Osteoblast (primary cell): Measurements from ENCODE around the gene PIGO. TPM values are rescaled to one million over a fixed set of nuclear protein-coding genes. Genes with fewer than 3 reads are reported as not detected.
A peak's percentile ranks its signal among the peaks of the same experiment; 100 is the strongest.

Experiments
- DNase-seq: peaks from one replicate; pipeline ENCODE4 v3.0.0; 2011; ENCODE audit warnings: low spot score, mixed read lengths; ENCODE audit not compliant: insufficient read length; ENCODE audit errors: missing footprints
- H2AFZ ChIP-seq: 2 replicates; pipeline ENCODE4 v1.6.0; 2011; ENCODE audit warnings: mild to moderate bottlenecking, low read length
- H3K27ac ChIP-seq: 2 replicates; pipeline ENCODE4 v1.5.1; 2011; ENCODE audit warnings: mild to moderate bottlenecking, low read depth, low read length, moderate library complexity
- H3K27me3 ChIP-seq: 2 replicates; pipeline ENCODE4 v1.6.0; 2012; ENCODE audit warnings: mild to moderate bottlenecking, control low read depth, inconsistent platforms, low read length, moderate library complexity; ENCODE audit not compliant: insufficient read depth
- H3K36me3 ChIP-seq: 2 replicates; pipeline ENCODE4 v1.5.1; 2011; ENCODE audit warnings: mild to moderate bottlenecking, low read length, control low read depth, moderate library complexity; ENCODE audit not compliant: insufficient read depth
- H3K4me1 ChIP-seq: 2 replicates; pipeline ENCODE4 v1.5.1; 2011; ENCODE audit warnings: mild to moderate bottlenecking, low read length, control low read depth, moderate library complexity; ENCODE audit not compliant: insufficient read depth
- H3K4me2 ChIP-seq: 2 replicates; pipeline ENCODE4 v1.6.0; 2011; ENCODE audit warnings: mild to moderate bottlenecking, low read length; ENCODE audit not compliant: insufficient read depth
- H3K4me3 ChIP-seq: fragments of 200-600 bp; sonication (generic); 3 replicates; pipeline ENCODE4 v1.5.1; 2012; ENCODE audit warnings: mild to moderate bottlenecking, low read length, inconsistent platforms; ENCODE audit not compliant: insufficient read depth
- H3K79me2 ChIP-seq: 2 replicates; pipeline ENCODE4 v1.6.0; 2012; ENCODE audit warnings: mild to moderate bottlenecking, low read length, control low read depth, inconsistent platforms; ENCODE audit not compliant: insufficient read depth
- H3K9me3 ChIP-seq: 2 replicates; pipeline ENCODE4 v1.5.1; 2011; ENCODE audit warnings: low read depth, low read length, control low read depth
- H4K20me1 ChIP-seq: 2 replicates; pipeline ENCODE4 v1.6.0; 2012; ENCODE audit warnings: mild to moderate bottlenecking, low read length, control low read depth; ENCODE audit not compliant: insufficient read depth
- CTCF ChIP-seq: IDR thresholded peaks from 2 replicates; pipeline ENCODE4 v1.5.1; 2011; ENCODE audit warnings: mild to moderate bottlenecking, low read depth, low read length, moderate library complexity; ENCODE audit errors: extremely low read depth
- total RNA-seq: library from RNA; depleted of rRNA; stranded (reverse); fragments of >200 nt; gene quantifications from 2 replicates; pipeline ENCODE4 v1.2.3, GENCODE V29; 2012

PIGO gene
- total RNA-seq, 1 donor = 15.9 TPM

GRCh38 chr9:35106343-35106730, 9.9 kb upstream of the PIGO start:
- peaks cover 29% of the 10 kb centered on the region for H4K20me1 ChIP-seq
- no peak overlapping the region for H3K4me2 ChIP-seq
- H3K27me3 ChIP-seq = no peaks in the 10 kb centered on the region
- H3K4me1 ChIP-seq = peaks cover 33% of the 10 kb centered on the region
- no peaks in the 10 kb centered on the region for H3K9me3 ChIP-seq
- no peak overlapping the region for H3K4me3 ChIP-seq
- H3K79me2 ChIP-seq = peaks cover 67% of the 10 kb centered on the region
- DNase-seq = peak; percentile 60
- H3K36me3 ChIP-seq = peaks cover 55% of the 10 kb centered on the region
- TF ChIP-seq CTCF = no peak
- H3K27ac ChIP-seq = no peak overlapping the region
- H2AFZ ChIP-seq = no peak overlapping the region

- Histone ChIP-seq H3K4me3 (no peak overlapping the region), H3K79me2 (peaks cover 65% of the 10 kb centered on the region), H3K9me3 (no peaks in the 10 kb centered on the region), H3K4me1 (peaks cover 31% of the 10 kb centered on the region), H4K20me1 (peaks cover 29% of the 10 kb centered on the region), H3K27ac (no peak overlapping the region), H3K36me3 (peaks cover 60% of the 10 kb centered on the region), H3K27me3 (no peaks in the 10 kb centered on the region), H3K4me2 (no peak overlapping the region), H2AFZ (no peak overlapping the region)
- DNase-seq = peak; percentile 59
- no peak for TF ChIP-seq CTCF
Measured at GRCh38 chr9:35105571-35106342, 9.4 kb upstream of the PIGO start.

- Histone ChIP-seq H3K4me1 (peaks cover 24% of the 10 kb centered on the region), H4K20me1 (peaks cover 26% of the 10 kb centered on the region), H3K27me3 (no peaks in the 10 kb centered on the region), H3K36me3 (peaks cover 67% of the 10 kb centered on the region), H3K4me2 (no peak overlapping the region), H2AFZ (no peak overlapping the region), H3K4me3 (no peak overlapping the region), H3K9me3 (no peaks in the 10 kb centered on the region), H3K27ac (no peak overlapping the region), H3K79me2 (peaks cover 59% of the 10 kb centered on the region)
- no peak for DNase-seq
- no peak for TF ChIP-seq CTCF
Measured at GRCh38 chr9:35105126-35105525, 8.7 kb upstream of the PIGO start.

GRCh38 chr9:35104586-35104985, 8.2 kb upstream of the PIGO start:
- TF ChIP-seq CTCF = no peak
- Histone ChIP-seq H3K36me3 (peaks cover 72% of the 10 kb centered on the region), H3K4me1 (peaks cover 20% of the 10 kb centered on the region), H4K20me1 (peaks cover 23% of the 10 kb centered on the region), H3K79me2 (peaks cover 53% of the 10 kb centered on the region), H2AFZ (no peak overlapping the region), H3K27ac (peak overlapping the region; percentile 97), H3K4me3 (no peak overlapping the region), H3K27me3 (no peaks in the 10 kb centered on the region), H3K4me2 (no peak overlapping the region), H3K9me3 (no peaks in the 10 kb centered on the region)
- peak; percentile 10 for DNase-seq
